Activated naive CD8-positive, alpha-beta T cell (primary cell): ENCODE data around the gene OR10K2.
"Not testable (repeated sequence)": the region's sequence is repeated elsewhere in the genome, so short reads cannot be mapped to it uniquely, and the experiment has no call there.

ENCODE experiments used
- H3K27ac Mint-ChIP-seq: one replicate; pipeline ENCODE4 v1.8.0; 2021; ENCODE audit warnings: mixed read lengths
- H3K27me3 Mint-ChIP-seq: one replicate; pipeline ENCODE4 v1.8.0; 2021; ENCODE audit warnings: mixed read lengths
- H3K36me3 Mint-ChIP-seq: one replicate; pipeline ENCODE4 v1.8.0; 2021; ENCODE audit warnings: mixed read lengths
- H3K4me1 Mint-ChIP-seq: one replicate; pipeline ENCODE4 v1.8.0; 2021; ENCODE audit warnings: low read depth, mixed read lengths
- H3K4me3 Mint-ChIP-seq: one replicate; pipeline ENCODE4 v1.8.0; 2021; ENCODE audit warnings: mild to moderate bottlenecking, mixed read lengths
- H3K9me3 Mint-ChIP-seq: one replicate; pipeline ENCODE4 v1.8.0; 2021; ENCODE audit warnings: low read depth, mixed read lengths

Gene OR10K2

GRCh38 chr1:158398818-158399514, 27.1 kb downstream of the OR10K2 start, which contains the start of gene OR10T2:
Gene OR10T2, minus strand, starts transcription at chr1:158399466. Its CDS starts 0 bp downstream, at chr1:158399466.
- peak within 1 kb of the TSS; percentile 8 for H3K27ac Mint-ChIP-seq
- H3K9me3 Mint-ChIP-seq, result no peaks in the 10 kb centered on the region
- H3K4me1 Mint-ChIP-seq, result peaks cover 5% of the 10 kb centered on the region
- H3K4me3 Mint-ChIP-seq, result no peak within 1 kb of the TSS
- no peaks in the 10 kb centered on the region for H3K36me3 Mint-ChIP-seq
- H3K27me3 Mint-ChIP-seq, result peaks cover 14% of the 10 kb centered on the region

- Mint-ChIP-seq H3K4me1 (peaks cover 5% of the 10 kb centered on the region), H3K9me3 (no peaks in the 10 kb centered on the region), H3K27me3 (peaks cover 19% of the 10 kb centered on the region), H3K36me3 (no peaks in the 10 kb centered on the region), H3K27ac (no peak overlapping the region), H3K4me3 (no peak overlapping the region)
Measured at GRCh38 chr1:158396646-158397045, 29.4 kb downstream of the OR10K2 start.

- Mint-ChIP-seq H3K36me3 (no peaks in the 10 kb centered on the region), H3K4me3 (no peak overlapping the region), H3K27ac (no peak overlapping the region), H3K27me3 (peaks cover 13% of the 10 kb centered on the region), H3K9me3 (no peaks in the 10 kb centered on the region), H3K4me1 (no peaks in the 10 kb centered on the region)
Measured at GRCh38 chr1:158393476-158393875, 32.6 kb downstream of the OR10K2 start.

GRCh38 chr1:158391099-158391498, 34.9 kb downstream of the OR10K2 start:
- Mint-ChIP-seq H3K36me3 (no peaks in the 10 kb centered on the region), H3K27me3 (peaks cover 13% of the 10 kb centered on the region), H3K4me1 (no peaks in the 10 kb centered on the region), H3K27ac (no peak overlapping the region), H3K9me3 (no peaks in the 10 kb centered on the region), H3K4me3 (no peak overlapping the region)

GRCh38 chr1:158390331-158390730, 35.7 kb downstream of the OR10K2 start:
- H3K4me1 Mint-ChIP-seq, result no peaks in the 10 kb centered on the region
- H3K27ac Mint-ChIP-seq, result no peak overlapping the region
- no peak overlapping the region for H3K4me3 Mint-ChIP-seq
- peaks cover 8% of the 10 kb centered on the region for H3K27me3 Mint-ChIP-seq
- no peaks in the 10 kb centered on the region for H3K36me3 Mint-ChIP-seq
- H3K9me3 Mint-ChIP-seq, result no peaks in the 10 kb centered on the region

GRCh38 chr1:158374860-158375259, 51.2 kb downstream of the OR10K2 start:
- Mint-ChIP-seq H3K27ac (no peak overlapping the region), H3K27me3 (peaks cover 12% of the 10 kb centered on the region), H3K9me3 (no peaks in the 10 kb centered on the region), H3K4me1 (no peaks in the 10 kb centered on the region), H3K36me3 (peaks cover 3% of the 10 kb centered on the region), H3K4me3 (no peak overlapping the region)

- H3K4me3 Mint-ChIP-seq, H3K9me3 Mint-ChIP-seq, H3K4me1 Mint-ChIP-seq, H3K27ac Mint-ChIP-seq, H3K36me3 Mint-ChIP-seq: not testable (repeated sequence)
- peaks cover 13% of the 10 kb centered on the region for H3K27me3 Mint-ChIP-seq
Measured at GRCh38 chr1:158374101-158374500, 51.9 kb downstream of the OR10K2 start.

- H3K27ac Mint-ChIP-seq, result no peak overlapping the region
- peaks cover 3% of the 10 kb centered on the region for H3K36me3 Mint-ChIP-seq
- no peak overlapping the region for H3K4me3 Mint-ChIP-seq
- peaks cover 12% of the 10 kb centered on the region for H3K27me3 Mint-ChIP-seq
- no peaks in the 10 kb centered on the region for H3K4me1 Mint-ChIP-seq
- peaks cover 2% of the 10 kb centered on the region for H3K9me3 Mint-ChIP-seq
Measured at GRCh38 chr1:158371188-158371953, 54.7 kb downstream of the OR10K2 start.
